Measurements from ENCODE around the gene NPC2.
A peak's percentile ranks its signal among the peaks of the same experiment; 100 is the strongest.

Gene NPC2

GRCh38 chr14:74502236-74503019, 9.3 kb upstream of the NPC2 start:
- ChIA-PET POLR2A (interaction anchor here (1.4 kb wide), 1 partner anchor 9 kb away, joined by 5 read pairs; the partner anchor contains the start of genes ISCA2 and NPC2), CTCF (interaction anchor here (0.6 to 1.9 kb wide), 5 partner anchors 9 to 102 kb away, joined by 3 to 11 read pairs (median 4); partner anchors contain the start of genes ISCA2 and NPC2)
- TF ChIP-seq BHLHE40 (IDR thresholded peaks at IDR 0.05; ENCODE audit: borderline replicate concordance) (no peak), SP1 (IDR thresholded peaks at IDR 0.05) (no peak), FOXA1 (IDR thresholded peaks at IDR 0.05) (no peak), NFRKB (IDR thresholded peaks at IDR 0.05) (no peak), FOXK2 (IDR thresholded peaks at IDR 0.05) (no peak), ELF4 (IDR thresholded peaks at IDR 0.05) (no peak), PKNOX1 (IDR thresholded peaks at IDR 0.05) (no peak)
- DNase-seq (ENCODE audit: extremely low spot score): peak; percentile 59

GRCh38 chr14:74501691-74502090, 8.6 kb upstream of the NPC2 start:
- TF ChIP-seq FOXK2 (IDR thresholded peaks at IDR 0.05) (no peak), SUZ12 (IDR thresholded peaks at IDR 0.05) (no peak), ARNT (IDR thresholded peaks at IDR 0.05) (no peak), L3MBTL2 (conservative IDR thresholded peaks at IDR 0.05) (no peak), FOXA1 (IDR thresholded peaks at IDR 0.05) (no peak), ELF4 (IDR thresholded peaks at IDR 0.05) (no peak), BHLHE40 (IDR thresholded peaks at IDR 0.05; ENCODE audit: borderline replicate concordance) (no peak), PKNOX1 (IDR thresholded peaks at IDR 0.05) (no peak), FOXM1 (IDR thresholded peaks at IDR 0.05; ENCODE audit: borderline replicate concordance) (no peak), LEF1 (IDR thresholded peaks at IDR 0.05; ENCODE audit: borderline replicate concordance) (no peak), HDGF (IDR thresholded peaks at IDR 0.05; ENCODE audit: borderline replicate concordance) (no peak), TARDBP (IDR thresholded peaks at IDR 0.05) (no peak), CTBP1 (IDR thresholded peaks at IDR 0.05; ENCODE audit: borderline replicate concordance) (no peak), NFRKB (IDR thresholded peaks at IDR 0.05) (no peak), SP1 (IDR thresholded peaks at IDR 0.05) (no peak), ZNF384 (IDR thresholded peaks at IDR 0.05) (no peak)
- ChIA-PET POLR2A (interaction anchor here (1.4 kb wide), 1 partner anchor 9 kb away, joined by 5 read pairs; the partner anchor contains the start of genes ISCA2 and NPC2), CTCF (interaction anchor here (1.9 kb wide), 1 partner anchor 9 kb away, joined by 11 read pairs; the partner anchor contains the start of genes ISCA2 and NPC2)
- DNase-seq (ENCODE audit: extremely low spot score): no peak

GRCh38 chr14:74501135-74501614, 8.1 kb upstream of the NPC2 start:
- ChIA-PET POLR2A (no interaction called here), CTCF (interaction anchor here (1.2 kb wide), 1 partner anchor 11 kb away, joined by 6 read pairs; no protein-coding TSS in a partner anchor)
- peak; percentile 71 for DNase-seq (ENCODE audit: extremely low spot score)
- TF ChIP-seq NFRKB (IDR thresholded peaks at IDR 0.05) (no peak), FOXK2 (IDR thresholded peaks at IDR 0.05) (no peak)

GRCh38 chr14:74500417-74501134, 7.5 kb upstream of the NPC2 start:
- no peak for TF ChIP-seq CTBP1 (IDR thresholded peaks at IDR 0.05; ENCODE audit: borderline replicate concordance)
- no peak for TF ChIP-seq BHLHE40 (IDR thresholded peaks at IDR 0.05; ENCODE audit: borderline replicate concordance)
- ChIA-PET CTCF (interaction anchor here (0.8 to 1.2 kb wide), 2 partner anchors 12 to 382 kb away, joined by 3 to 6 read pairs; no protein-coding TSS in a partner anchor), POLR2A (interaction anchor here (1.1 to 1.8 kb wide), 2 partner anchors 8 to 30 kb away, joined by 3 read pairs; no protein-coding TSS in a partner anchor)
- DNase-seq (ENCODE audit: extremely low spot score): no peak

- CTCF ChIA-PET: no interaction called here
- DNase-seq (ENCODE audit: extremely low spot score): no peak
- TF ChIP-seq TARDBP (IDR thresholded peaks at IDR 0.05) (no peak), FOXA1 (IDR thresholded peaks at IDR 0.05) (no peak), ARNT (IDR thresholded peaks at IDR 0.05) (no peak), SP1 (IDR thresholded peaks at IDR 0.05) (no peak), LEF1 (IDR thresholded peaks at IDR 0.05; ENCODE audit: borderline replicate concordance) (no peak), SUZ12 (IDR thresholded peaks at IDR 0.05) (no peak), CTBP1 (IDR thresholded peaks at IDR 0.05; ENCODE audit: borderline replicate concordance) (no peak), BHLHE40 (IDR thresholded peaks at IDR 0.05; ENCODE audit: borderline replicate concordance) (no peak), NFRKB (IDR thresholded peaks at IDR 0.05) (no peak), L3MBTL2 (conservative IDR thresholded peaks at IDR 0.05) (no peak)
- POLR2A ChIA-PET: no interaction called here
Measured at GRCh38 chr14:74495356-74495755, 2.3 kb upstream of the NPC2 start.

GRCh38 chr14:74493343-74494261, 497 bp upstream of the NPC2 start, which contains the start of gene ISCA2:
ISCA2 (plus strand) TSS chr14:74493765; CDS start chr14:74493775, 10 bp downstream.
- CTCF ChIA-PET: interaction anchor here (0.6 to 1.8 kb wide), 5 partner anchors 9 to 355 kb away, joined by 3 to 11 read pairs (median 3); no protein-coding TSS in a partner anchor
- TF ChIP-seq PKNOX1 (IDR thresholded peaks at IDR 0.05) (no peak), BHLHE40 (IDR thresholded peaks at IDR 0.05; ENCODE audit: borderline replicate concordance) (no peak), CTBP1 (IDR thresholded peaks at IDR 0.05; ENCODE audit: borderline replicate concordance) (no peak), FOXA1 (IDR thresholded peaks at IDR 0.05) (no peak), HDGF (IDR thresholded peaks at IDR 0.05; ENCODE audit: borderline replicate concordance) (no peak), SP1 (IDR thresholded peaks at IDR 0.05) (peak; percentile 58; the same call in 1 of the 2 replicates), ELF4 (IDR thresholded peaks at IDR 0.05) (no peak), FOXM1 (IDR thresholded peaks at IDR 0.05; ENCODE audit: borderline replicate concordance) (no peak), NFRKB (IDR thresholded peaks at IDR 0.05) (no peak), TARDBP (IDR thresholded peaks at IDR 0.05) (no peak), L3MBTL2 (conservative IDR thresholded peaks at IDR 0.05) (peak; percentile 36)
- peak; percentile 97 for DNase-seq (ENCODE audit: extremely low spot score)
- POLR2A ChIA-PET: interaction anchor here (0.6 to 1.2 kb wide), 8 partner anchors 9 to 191 kb away, joined by 3 to 7 read pairs (median 4); partner anchors contain the start of gene ABCD4

All from HEK293T (cell line).